Endodermal cell (in vitro differentiated cells): ENCODE results near the gene RHBDF2. TPM values are rescaled to one million over a fixed set of nuclear protein-coding genes. Genes with fewer than 3 reads are reported as not detected.
A peak's percentile ranks its signal among the peaks of the same experiment; 100 is the strongest.

Experiments used
- DNase-seq: peaks from one replicate; pipeline ENCODE4 v3.0.0-alpha.2; 2017
- H3K27ac ChIP-seq: 2 replicates; pipeline ENCODE4 v1.5.1; 2013; ENCODE audit warnings: mild to moderate bottlenecking, low read depth, low read length, moderate library complexity
- H3K27me3 ChIP-seq: 2 replicates; pipeline ENCODE4 v1.6.1; 2013; ENCODE audit warnings: mild to moderate bottlenecking, low read length, moderate library complexity; ENCODE audit not compliant: insufficient read depth, control insufficient read depth, poor library complexity, severe bottlenecking
- H3K36me3 ChIP-seq: 2 replicates; pipeline ENCODE4 v1.7.0; 2013; ENCODE audit warnings: mild to moderate bottlenecking, low read length, moderate library complexity; ENCODE audit not compliant: control insufficient read depth, insufficient read depth
- H3K4me1 ChIP-seq: one replicate; pipeline ENCODE4 v1.7.0; 2013; ENCODE audit warnings: low read length; ENCODE audit not compliant: control insufficient read depth, insufficient read depth
- H3K4me3 ChIP-seq: 2 replicates; pipeline ENCODE4 v1.5.1; 2013; ENCODE audit warnings: mild to moderate bottlenecking, low read length, moderate library complexity
- H3K9ac ChIP-seq: 2 replicates; pipeline ENCODE4 v1.6.1; 2013; ENCODE audit warnings: mild to moderate bottlenecking, low read length, moderate library complexity; ENCODE audit not compliant: poor library complexity, severe bottlenecking; ENCODE audit errors: extremely low read depth
- H3K9me3 ChIP-seq: 2 replicates; pipeline ENCODE4 v1.6.1; 2013; ENCODE audit warnings: mild to moderate bottlenecking, low read length, moderate library complexity; ENCODE audit not compliant: control insufficient read depth
- H3K27ac Mint-ChIP-seq: 2 replicates; pipeline ENCODE4 v1.8.0; 2020; ENCODE audit warnings: mixed read lengths
- H3K27me3 Mint-ChIP-seq: 2 replicates; pipeline ENCODE4 v1.8.0; 2021; ENCODE audit warnings: mild to moderate bottlenecking, mixed read lengths; ENCODE audit not compliant: insufficient read depth
- H3K36me3 Mint-ChIP-seq: 2 replicates; pipeline ENCODE4 v1.8.0; 2020; ENCODE audit warnings: low read depth, mixed read lengths
- H3K4me1 Mint-ChIP-seq: 2 replicates; pipeline ENCODE4 v1.8.0; 2020; ENCODE audit warnings: mixed read lengths
- H3K4me3 Mint-ChIP-seq: 2 replicates; pipeline ENCODE4 v1.8.0; 2020; ENCODE audit warnings: mild to moderate bottlenecking, moderate library complexity, mixed read lengths
- H3K9me3 Mint-ChIP-seq: 2 replicates; pipeline ENCODE4 v1.8.0; 2020; ENCODE audit warnings: mild to moderate bottlenecking, mixed read lengths
- WGBS, 2 experiments: methylation state at CpG; one replicate each; pipeline versions ENCODE4 v1.1.5 to v1.1.7; 2013; ENCODE audit warnings: missing lambda C conversion rate in 2 of 2, mixed read lengths in 1 of 2; ENCODE audit not compliant: insufficient coverage in 1 of 2, insufficient read length in 1 of 2; 5-methylcytosine and 5-hydroxymethylcytosine counted together
- total RNA-seq, 2 donors: library from RNA; stranded (reverse); fragmentation: NEBNext Ultra II Directional in 1 of 2; extraction: Animal tissue kit (Norgen Biotek cat#: 25700) in 1 of 2; gene quantifications; 2 replicates in 1 of 2; 3 replicates in 1 of 2; pipeline ENCODE4 v1.2.1, GENCODE V29; 2021
- TF ChIP-seq, protein P1 (sequence below): fragments of 200-600 bp; sonication (generic); conservative IDR thresholded peaks from 2 replicates; pipeline ENCODE4 v1.5.0; 2021; ENCODE audit warnings: antibody characterized with exemption, mild to moderate bottlenecking

RHBDF2 gene
- total RNA-seq, 2 donors from 2014 or later: 28.5 to 31.1 TPM

GRCh38 chr17:76447931-76448652 is 53.1 kb downstream of the RHBDF2 start:
- Mint-ChIP-seq H3K36me3 (no peaks in the 10 kb centered on the region), H3K27me3 (no peaks in the 10 kb centered on the region), H3K9me3 (no peaks in the 10 kb centered on the region), H3K4me3 (no peak overlapping the region), H3K27ac (no peak overlapping the region), H3K4me1 (peaks cover 44% of the 10 kb centered on the region)
- Histone ChIP-seq H3K4me3 (no peak overlapping the region), H3K4me1 (peaks cover 6% of the 10 kb centered on the region), H3K9me3 (no peaks in the 10 kb centered on the region), H3K36me3 (no peaks in the 10 kb centered on the region), H3K27me3 (no peaks in the 10 kb centered on the region), H3K9ac (no peak overlapping the region), H3K27ac (no peak overlapping the region)
- TF ChIP-seq, protein P1, sequence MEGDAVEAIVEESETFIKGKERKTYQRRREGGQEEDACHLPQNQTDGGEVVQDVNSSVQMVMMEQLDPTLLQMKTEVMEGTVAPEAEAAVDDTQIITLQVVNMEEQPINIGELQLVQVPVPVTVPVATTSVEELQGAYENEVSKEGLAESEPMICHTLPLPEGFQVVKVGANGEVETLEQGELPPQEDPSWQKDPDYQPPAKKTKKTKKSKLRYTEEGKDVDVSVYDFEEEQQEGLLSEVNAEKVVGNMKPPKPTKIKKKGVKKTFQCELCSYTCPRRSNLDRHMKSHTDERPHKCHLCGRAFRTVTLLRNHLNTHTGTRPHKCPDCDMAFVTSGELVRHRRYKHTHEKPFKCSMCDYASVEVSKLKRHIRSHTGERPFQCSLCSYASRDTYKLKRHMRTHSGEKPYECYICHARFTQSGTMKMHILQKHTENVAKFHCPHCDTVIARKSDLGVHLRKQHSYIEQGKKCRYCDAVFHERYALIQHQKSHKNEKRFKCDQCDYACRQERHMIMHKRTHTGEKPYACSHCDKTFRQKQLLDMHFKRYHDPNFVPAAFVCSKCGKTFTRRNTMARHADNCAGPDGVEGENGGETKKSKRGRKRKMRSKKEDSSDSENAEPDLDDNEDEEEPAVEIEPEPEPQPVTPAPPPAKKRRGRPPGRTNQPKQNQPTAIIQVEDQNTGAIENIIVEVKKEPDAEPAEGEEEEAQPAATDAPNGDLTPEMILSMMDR: no peak
- DNase-seq: no peak
- WGBS, 2 experiments: 80 to 81% methylated on average over 6 to 7 of the region's 7 CpGs

GRCh38 chr17:76446449-76447231 is 54.6 kb downstream of the RHBDF2 start:
- DNase-seq: peak; percentile 82
- Histone ChIP-seq H3K27ac (no peak overlapping the region), H3K36me3 (no peaks in the 10 kb centered on the region), H3K27me3 (no peaks in the 10 kb centered on the region), H3K4me3 (no peak overlapping the region), H3K4me1 (peaks cover 13% of the 10 kb centered on the region), H3K9me3 (no peaks in the 10 kb centered on the region), H3K9ac (no peak overlapping the region)
- no peaks in the 10 kb centered on the region for H3K27me3 Mint-ChIP-seq
- H3K36me3 Mint-ChIP-seq: no peaks in the 10 kb centered on the region
- no peaks in the 10 kb centered on the region for H3K9me3 Mint-ChIP-seq
- TF ChIP-seq, protein P1: no peak
- peak overlapping the region; percentile 27 for H3K27ac Mint-ChIP-seq
- WGBS, 2 experiments: 74 to 76% methylated on average over 7 to 9 of the region's 9 CpGs
- H3K4me1 Mint-ChIP-seq: peaks cover 56% of the 10 kb centered on the region
- H3K4me3 Mint-ChIP-seq: no peak overlapping the region

DNA sequence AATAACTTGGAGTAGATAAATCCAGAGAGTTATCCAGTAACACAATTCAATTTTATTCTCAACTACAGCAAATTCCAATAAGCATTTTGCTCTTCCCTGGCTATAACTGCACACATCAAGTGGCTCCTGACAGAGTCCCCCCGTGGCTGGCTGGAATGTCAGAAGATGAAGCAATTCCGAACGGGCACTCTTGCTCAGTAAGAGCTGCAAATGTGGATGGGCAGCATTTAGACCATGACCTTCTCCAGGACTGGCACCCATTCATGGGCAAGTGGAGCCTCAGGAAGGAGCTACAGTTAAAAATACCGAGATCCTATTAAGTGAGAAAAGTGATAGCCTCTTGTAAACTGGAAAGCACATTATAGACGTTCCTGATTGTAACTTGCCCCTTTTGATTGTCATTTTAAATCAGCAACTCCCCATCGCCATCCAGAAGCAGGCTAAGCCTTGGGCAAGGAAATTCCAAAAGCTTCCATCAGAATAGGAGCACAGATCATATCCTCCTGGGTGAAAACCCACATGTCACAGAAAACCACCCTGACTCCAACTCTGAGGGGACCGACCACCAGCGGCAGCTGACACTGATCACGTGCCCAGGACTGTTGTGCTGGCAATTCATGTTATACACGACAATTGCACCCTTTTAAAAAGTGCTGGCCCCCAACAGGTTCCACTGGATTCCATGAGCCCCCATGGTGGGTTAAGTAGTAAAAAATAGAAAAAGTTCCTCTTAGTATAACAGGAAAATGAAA is 55.4 kb downstream of the RHBDF2 start:
- TF ChIP-seq, protein P1: no peak
- no peak overlapping the region for H3K27ac ChIP-seq
- H3K4me3 Mint-ChIP-seq: no peak overlapping the region
- peak overlapping the region; percentile 27 for H3K27ac Mint-ChIP-seq
- no peaks in the 10 kb centered on the region for H3K27me3 ChIP-seq
- no peak overlapping the region for H3K4me3 ChIP-seq
- no peaks in the 10 kb centered on the region for H3K27me3 Mint-ChIP-seq
- H3K4me1 ChIP-seq: peaks cover 17% of the 10 kb centered on the region
- 66 to 70% methylated on average over 7 to 10 of the region's 10 CpGs for WGBS, 2 experiments
- peaks cover 57% of the 10 kb centered on the region for H3K4me1 Mint-ChIP-seq
- H3K9me3 Mint-ChIP-seq: no peaks in the 10 kb centered on the region
- no peaks in the 10 kb centered on the region for H3K9me3 ChIP-seq
- H3K36me3 ChIP-seq: no peaks in the 10 kb centered on the region
- no peak overlapping the region for H3K9ac ChIP-seq
- no peaks in the 10 kb centered on the region for H3K36me3 Mint-ChIP-seq
- peak; percentile 66 for DNase-seq
